H9 (cell line): ENCODE results near the gene RITA1. TPM values are rescaled to one million over a fixed set of nuclear protein-coding genes. Genes with fewer than 3 reads are reported as not detected.

ENCODE experiments used
- DNase-seq: peaks from one replicate; pipeline ENCODE4 v3.0.0-alpha.2; 2017
- H2AFZ ChIP-seq: one replicate; pipeline ENCODE4 v1.6.1; 2013; ENCODE audit warnings: mild to moderate bottlenecking, low read length, control low read depth, moderate library complexity
- H2AK5ac ChIP-seq: 2 replicates; pipeline ENCODE4 v1.6.1; 2013; ENCODE audit warnings: low read length, control low read depth, mixed read lengths; ENCODE audit not compliant: insufficient read length
- H2BK120ac ChIP-seq: one replicate; pipeline ENCODE4 v1.6.1; 2013; ENCODE audit warnings: low read depth, mild to moderate bottlenecking, low read length, control low read depth, inconsistent platforms; ENCODE audit not compliant: poor library complexity, severe bottlenecking
- H2BK12ac ChIP-seq: 2 replicates; pipeline ENCODE4 v1.6.1; 2013; ENCODE audit warnings: low read length, control low read depth, mixed read lengths, low read depth; ENCODE audit not compliant: insufficient read length
- H2BK15ac ChIP-seq: 2 replicates; pipeline ENCODE4 v1.6.1; 2013; ENCODE audit warnings: low read depth, low read length, control low read depth
- H2BK20ac ChIP-seq: one replicate; pipeline ENCODE4 v1.6.1; 2013; ENCODE audit warnings: low read depth, mild to moderate bottlenecking, low read length, control low read depth, inconsistent platforms; ENCODE audit not compliant: poor library complexity, severe bottlenecking
- H2BK5ac ChIP-seq: 2 replicates; pipeline ENCODE4 v1.6.1; 2013; ENCODE audit warnings: low read length, control low read depth, mixed read lengths; ENCODE audit not compliant: insufficient read length
- H3K14ac ChIP-seq: 2 replicates; pipeline ENCODE4 v1.6.1; 2013; ENCODE audit warnings: low read length, control low read depth; ENCODE audit not compliant: insufficient read depth
- H3K18ac ChIP-seq: 2 replicates; pipeline ENCODE4 v1.6.1; 2013; ENCODE audit warnings: low read depth, mild to moderate bottlenecking, mixed read lengths, low read length, control low read depth; ENCODE audit not compliant: insufficient read length
- H3K23ac ChIP-seq: 2 replicates; pipeline ENCODE4 v1.6.1; 2013; ENCODE audit warnings: low read length, control low read depth, mixed read lengths, low read depth; ENCODE audit not compliant: insufficient read length
- H3K23me2 ChIP-seq: 2 replicates; pipeline ENCODE4 v1.6.1; 2013; ENCODE audit warnings: low read depth, mild to moderate bottlenecking, mixed read lengths, low read length, control low read depth; ENCODE audit not compliant: insufficient read length, poor library complexity, severe bottlenecking
- H3K27ac ChIP-seq: 2 replicates; pipeline ENCODE4 v1.5.1; 2013; ENCODE audit warnings: low read length, control low read depth, mixed read lengths, low read depth; ENCODE audit not compliant: insufficient read length
- H3K27me3 ChIP-seq: 2 replicates; pipeline ENCODE4 v1.6.1; 2013; ENCODE audit warnings: low read length, control low read depth, inconsistent platforms; ENCODE audit not compliant: insufficient read depth
- H3K4ac ChIP-seq: 2 replicates; pipeline ENCODE4 v1.6.1; 2013; ENCODE audit warnings: low read depth, mild to moderate bottlenecking, control low read depth, inconsistent platforms, low read length, moderate library complexity
- H3K4me1 ChIP-seq: 2 replicates; pipeline ENCODE4 v1.6.1; 2013; ENCODE audit warnings: low read length, control low read depth, inconsistent platforms; ENCODE audit not compliant: insufficient read depth
- H3K4me2 ChIP-seq: 2 replicates; pipeline ENCODE4 v1.6.1; 2013; ENCODE audit warnings: low read length, control low read depth, mixed read lengths; ENCODE audit not compliant: insufficient read length, insufficient read depth
- H3K56ac ChIP-seq: 2 replicates; pipeline ENCODE4 v1.6.1; 2013; ENCODE audit warnings: low read depth, mild to moderate bottlenecking, mixed read lengths, low read length, control low read depth; ENCODE audit not compliant: insufficient read length
- H3K79me1 ChIP-seq: 2 replicates; pipeline ENCODE4 v1.6.1; 2013; ENCODE audit warnings: low read depth, mild to moderate bottlenecking, moderate library complexity, low read length, control low read depth, inconsistent platforms; ENCODE audit not compliant: insufficient read depth, poor library complexity, severe bottlenecking
- H3K79me2 ChIP-seq: 2 replicates; pipeline ENCODE4 v1.6.1; 2013; ENCODE audit warnings: low read length, control low read depth, inconsistent platforms; ENCODE audit not compliant: insufficient read depth
- H3K9ac ChIP-seq: 2 replicates; pipeline ENCODE4 v1.6.1; 2013; ENCODE audit warnings: low read length, control low read depth, mixed read lengths; ENCODE audit not compliant: insufficient read length; ENCODE audit errors: extremely low read depth
- H3K9me3 ChIP-seq: one replicate; pipeline ENCODE4 v1.6.1; 2013; ENCODE audit warnings: low read depth, low read length, inconsistent platforms; ENCODE audit not compliant: control insufficient read depth
- H3T11ph ChIP-seq: one replicate; pipeline ENCODE4 v1.6.1; 2013; ENCODE audit warnings: mild to moderate bottlenecking, low read length, control low read depth, inconsistent platforms
- H4K20me1 ChIP-seq: one replicate; pipeline ENCODE4 v1.6.1; 2013; ENCODE audit not compliant: control insufficient read depth, insufficient read length, insufficient read depth
- H4K5ac ChIP-seq: 2 replicates; pipeline ENCODE4 v1.6.1; 2013; ENCODE audit warnings: low read depth, mild to moderate bottlenecking, mixed read lengths, low read length, control low read depth; ENCODE audit not compliant: insufficient read length
- H4K8ac ChIP-seq: replicated peaks from 2 replicates; pipeline ENCODE4 v1.6.1; 2013; ENCODE audit warnings: low read length, control low read depth, mixed read lengths, low read depth; ENCODE audit not compliant: insufficient read length
- H4K91ac ChIP-seq: 2 replicates; pipeline ENCODE4 v1.6.1; 2013; ENCODE audit warnings: low read depth, mild to moderate bottlenecking, moderate library complexity, mixed read lengths, low read length, control low read depth; ENCODE audit not compliant: insufficient read length
- H3K27ac Mint-ChIP-seq, 3 experiments: 2 replicates in 2 of 3; 3 replicates in 1 of 3; pipeline ENCODE4 v1.8.0; 2020 to 2021; ENCODE audit warnings: mixed read lengths in 3 of 3, mild to moderate bottlenecking in 1 of 3, moderate library complexity in 1 of 3
- H3K27me3 Mint-ChIP-seq: 2 replicates; pipeline ENCODE4 v1.8.0; 2021; ENCODE audit warnings: low read depth, mild to moderate bottlenecking, moderate library complexity, mixed read lengths
- H3K36me3 Mint-ChIP-seq, 3 experiments: 2 replicates in 2 of 3; 3 replicates in 1 of 3; pipeline ENCODE4 v1.8.0; 2020 to 2021; ENCODE audit warnings: low read depth in 3 of 3, mixed read lengths in 3 of 3; ENCODE audit not compliant: insufficient read depth in 1 of 3
- H3K4me1 Mint-ChIP-seq, 2 experiments: 2 replicates each; pipeline ENCODE4 v1.8.0; 2020; ENCODE audit warnings: mixed read lengths in 2 of 2
- H3K4me3 Mint-ChIP-seq, 2 experiments: 2 replicates in 1 of 2; 3 replicates in 1 of 2; pipeline ENCODE4 v1.8.0; 2020 to 2021; ENCODE audit warnings: mild to moderate bottlenecking in 2 of 2, mixed read lengths in 2 of 2, moderate library complexity in 1 of 2
- H3K9me3 Mint-ChIP-seq, 2 experiments: 2 replicates in 1 of 2; 3 replicates in 1 of 2; pipeline ENCODE4 v1.8.0; 2020; ENCODE audit warnings: mild to moderate bottlenecking in 2 of 2, mixed read lengths in 2 of 2, moderate library complexity in 1 of 2
- CTCF ChIP-seq: fragments of 200-600 bp; sonication (generic); conservative IDR thresholded peaks from 3 replicates; pipeline ENCODE4 v1.8.0; 2021; ENCODE audit warnings: antibody characterized with exemption, mild to moderate bottlenecking
- WGBS: extraction: QIAGEN DNeasy Blood & Tissue Kit; methylation state at CpG from one replicate; pipeline ENCODE4 v1.1.7; 2013; ENCODE audit warnings: missing lambda C conversion rate, low lambda C conversion rate, mixed read lengths; ENCODE audit not compliant: insufficient read length; ENCODE audit errors: extremely low coverage; 5-methylcytosine and 5-hydroxymethylcytosine counted together
- total RNA-seq: library from RNA; stranded (reverse); gene quantifications from 2 replicates; pipeline ENCODE4 v1.2.1, GENCODE V29; 2021

Gene RITA1
- total RNA-seq, 1 experiment from 2014 or later = 26.1 TPM

- H3K4ac ChIP-seq = no peak overlapping the region
- H2AK5ac ChIP-seq = no peak overlapping the region
- H3K36me3 Mint-ChIP-seq = peaks cover 34 to 46% (median 38%) of the 10 kb centered on the region in 3 experiments
- no peaks in the 10 kb centered on the region for H3K27me3 Mint-ChIP-seq
- H3K79me1 ChIP-seq = peaks cover 17% of the 10 kb centered on the region
- H4K5ac ChIP-seq = no peak overlapping the region
- no peak overlapping the region for H3K23ac ChIP-seq
- no peak overlapping the region for H2BK5ac ChIP-seq
- H3K9ac ChIP-seq = peak overlapping the region; percentile 77
- no peak overlapping the region for H2BK12ac ChIP-seq
- no peaks in the 10 kb centered on the region for H3K9me3 ChIP-seq
- H3K23me2 ChIP-seq = peaks cover 8% of the 10 kb centered on the region
- peak overlapping the region in 2 of 3 experiments; percentile 74 to 75; a peak in 3 of 7 replicates for H3K27ac Mint-ChIP-seq
- H3K4me1 Mint-ChIP-seq = peaks cover 8 to 12% of the 10 kb centered on the region in 2 experiments
- no peaks in the 10 kb centered on the region for H3K9me3 Mint-ChIP-seq
- H3K18ac ChIP-seq = peak overlapping the region; percentile 89
- peaks cover 16% of the 10 kb centered on the region; the same call in 1 of the 2 replicates for H3K79me2 ChIP-seq
- no peak overlapping the region for H3T11ph ChIP-seq
- no peaks in the 10 kb centered on the region for H3K27me3 ChIP-seq
- no peak overlapping the region for H2BK20ac ChIP-seq
- no peak overlapping the region for H2BK15ac ChIP-seq
- no peak overlapping the region for H4K8ac ChIP-seq
- H3K4me3 Mint-ChIP-seq = peak overlapping the region; percentile 89 to 92
- no peaks in the 10 kb centered on the region for H3K4me1 ChIP-seq
- DNase-seq = peak; percentile 94
- TF ChIP-seq CTCF = no peak
- no peak overlapping the region for H3K56ac ChIP-seq
- H4K91ac ChIP-seq = no peak overlapping the region
- peak overlapping the region; percentile 94 for H3K4me2 ChIP-seq
- peak overlapping the region; percentile 93 for H3K14ac ChIP-seq
- no peak overlapping the region for H2AFZ ChIP-seq
- WGBS = no CpG with 5 or more reads among the region's 20 CpGs
- no peaks in the 10 kb centered on the region for H4K20me1 ChIP-seq
- H2BK120ac ChIP-seq = no peak overlapping the region
- no peak overlapping the region for H3K27ac ChIP-seq
These were observed 681 bp upstream of the RITA1 start for GRCh38 chr12:113184900-113185179.
